WERI-Rb-1 (cell line): ENCODE measurements around the gene CALM1.

Experiments used
- DNase-seq: peaks from one replicate; pipeline ENCODE4 v3.0.0-alpha.2; 2020
- H3K27ac ChIP-seq: fragments of 250-450 bp; sonication (Bioruptor Pico); 2 replicates; pipeline ENCODE4 v1.5.1; 2020; ENCODE audit warnings: mild to moderate bottlenecking, moderate library complexity
- H3K27me3 ChIP-seq: fragments of 250-450 bp; sonication (Bioruptor Pico); 2 replicates; pipeline ENCODE4 v1.5.1; 2021; ENCODE audit warnings: mild to moderate bottlenecking, low read depth, moderate library complexity; ENCODE audit not compliant: insufficient read depth, severe bottlenecking
- H3K36me3 ChIP-seq: fragments of 250-450 bp; sonication (Bioruptor Pico); 2 replicates; pipeline ENCODE4 v1.5.1; 2020; ENCODE audit warnings: mild to moderate bottlenecking, moderate library complexity
- H3K4me3 ChIP-seq: 2 replicates; pipeline ENCODE4 v1.5.1; 2011; ENCODE audit warnings: low read depth, mild to moderate bottlenecking, control low read depth, low read length
- H3K9me3 ChIP-seq: fragments of 250-450 bp; sonication (Bioruptor Pico); 2 replicates; pipeline ENCODE4 v1.5.1; 2021; ENCODE audit warnings: mild to moderate bottlenecking, moderate library complexity; ENCODE audit not compliant: severe bottlenecking
- TF ChIP-seq, protein P1 (sequence below): IDR thresholded peaks from 2 replicates; pipeline ENCODE4 v1.5.1; 2011; ENCODE audit warnings: low read depth, mild to moderate bottlenecking, control low read depth, inconsistent platforms, low read length

CALM1 gene

DNA sequence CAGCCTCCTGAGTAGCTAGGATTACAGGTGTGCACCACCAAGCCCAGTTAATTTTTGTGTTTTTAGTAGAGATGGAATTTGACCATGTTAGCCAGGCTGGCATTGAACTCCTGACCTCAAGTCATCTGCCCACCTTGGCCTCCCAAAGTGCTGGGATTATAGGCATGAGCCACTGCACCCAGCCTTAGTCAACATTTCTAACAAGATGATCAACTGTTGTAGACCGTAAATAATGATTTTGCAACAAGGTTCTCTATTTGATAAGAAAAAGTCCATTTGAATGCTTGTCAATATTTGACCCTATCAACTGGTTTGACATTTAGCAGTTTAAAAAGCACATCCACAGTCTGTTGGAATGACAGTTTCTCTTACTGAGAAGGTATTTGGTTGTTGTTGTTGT, 39.9 kb upstream of the CALM1 start:
- Histone ChIP-seq H3K9me3 (no peaks in the 10 kb centered on the region), H3K27ac (no peak overlapping the region), H3K36me3 (no peaks in the 10 kb centered on the region), H3K27me3 (no peaks in the 10 kb centered on the region), H3K4me3 (no peak overlapping the region)
- DNase-seq: no peak
- TF ChIP-seq, protein P1, sequence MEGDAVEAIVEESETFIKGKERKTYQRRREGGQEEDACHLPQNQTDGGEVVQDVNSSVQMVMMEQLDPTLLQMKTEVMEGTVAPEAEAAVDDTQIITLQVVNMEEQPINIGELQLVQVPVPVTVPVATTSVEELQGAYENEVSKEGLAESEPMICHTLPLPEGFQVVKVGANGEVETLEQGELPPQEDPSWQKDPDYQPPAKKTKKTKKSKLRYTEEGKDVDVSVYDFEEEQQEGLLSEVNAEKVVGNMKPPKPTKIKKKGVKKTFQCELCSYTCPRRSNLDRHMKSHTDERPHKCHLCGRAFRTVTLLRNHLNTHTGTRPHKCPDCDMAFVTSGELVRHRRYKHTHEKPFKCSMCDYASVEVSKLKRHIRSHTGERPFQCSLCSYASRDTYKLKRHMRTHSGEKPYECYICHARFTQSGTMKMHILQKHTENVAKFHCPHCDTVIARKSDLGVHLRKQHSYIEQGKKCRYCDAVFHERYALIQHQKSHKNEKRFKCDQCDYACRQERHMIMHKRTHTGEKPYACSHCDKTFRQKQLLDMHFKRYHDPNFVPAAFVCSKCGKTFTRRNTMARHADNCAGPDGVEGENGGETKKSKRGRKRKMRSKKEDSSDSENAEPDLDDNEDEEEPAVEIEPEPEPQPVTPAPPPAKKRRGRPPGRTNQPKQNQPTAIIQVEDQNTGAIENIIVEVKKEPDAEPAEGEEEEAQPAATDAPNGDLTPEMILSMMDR: no peak

DNA sequence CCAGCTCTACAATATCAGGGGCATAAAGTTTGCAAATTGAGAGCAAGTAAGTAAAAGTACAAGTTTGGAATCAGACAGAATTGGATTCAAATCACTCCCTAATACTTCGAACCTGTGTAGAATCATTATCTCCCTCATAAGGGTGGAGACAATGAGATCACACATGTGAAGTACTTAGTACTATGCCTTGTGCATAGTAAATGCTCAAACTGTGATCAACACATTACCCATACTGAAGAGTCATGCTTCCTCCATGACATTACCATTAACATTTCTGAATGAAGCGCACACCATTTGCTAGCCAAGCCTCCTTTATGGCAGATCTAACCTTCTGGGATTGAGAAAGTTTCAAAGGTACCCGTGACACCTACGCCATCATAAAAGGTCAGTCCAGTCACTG, 38.5 kb upstream of the CALM1 start:
- DNase-seq: no peak
- no peak overlapping the region for H3K27ac ChIP-seq
- H3K9me3 ChIP-seq: no peaks in the 10 kb centered on the region
- H3K36me3 ChIP-seq: no peaks in the 10 kb centered on the region
- no peak overlapping the region for H3K4me3 ChIP-seq
- no peaks in the 10 kb centered on the region for H3K27me3 ChIP-seq
- TF ChIP-seq, protein P1: no peak

DNA sequence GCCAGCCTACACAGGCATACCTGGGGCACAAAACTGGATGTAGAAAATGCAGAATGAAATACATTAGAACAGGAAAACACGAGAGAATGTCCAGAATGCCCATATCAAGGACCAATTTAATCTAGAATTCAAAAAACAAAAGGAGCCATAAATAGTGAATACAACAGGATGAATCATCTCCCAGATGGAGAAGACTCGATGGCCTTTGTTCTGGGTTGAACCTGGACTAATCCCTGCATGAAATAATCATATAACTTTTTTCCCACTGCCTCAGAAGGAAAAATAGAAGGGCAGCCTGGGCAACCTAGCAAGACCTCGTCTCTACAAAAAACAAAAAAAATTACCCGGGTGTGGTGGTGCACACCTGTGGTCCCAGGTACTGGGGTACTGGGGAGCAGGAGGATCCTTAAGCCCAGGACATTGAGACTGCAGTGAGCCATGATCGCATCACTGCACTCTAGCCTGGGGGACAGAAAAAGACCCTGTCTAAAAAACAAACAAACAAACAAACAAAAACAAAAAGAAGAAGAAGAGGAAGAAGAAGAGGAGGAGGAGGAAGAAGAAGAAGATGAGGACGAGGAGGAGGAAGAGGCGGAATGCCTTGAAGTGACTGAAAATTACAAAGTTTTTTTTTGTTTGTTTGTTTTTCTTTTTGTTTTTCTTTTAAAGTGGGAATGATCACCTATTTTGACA, 34.8 kb upstream of the CALM1 start:
- Histone ChIP-seq H3K4me3 (no peak overlapping the region), H3K36me3 (no peaks in the 10 kb centered on the region), H3K27ac (no peak overlapping the region), H3K27me3 (no peaks in the 10 kb centered on the region), H3K9me3 (no peaks in the 10 kb centered on the region)
- TF ChIP-seq, protein P1: no peak
- no peak for DNase-seq

DNA sequence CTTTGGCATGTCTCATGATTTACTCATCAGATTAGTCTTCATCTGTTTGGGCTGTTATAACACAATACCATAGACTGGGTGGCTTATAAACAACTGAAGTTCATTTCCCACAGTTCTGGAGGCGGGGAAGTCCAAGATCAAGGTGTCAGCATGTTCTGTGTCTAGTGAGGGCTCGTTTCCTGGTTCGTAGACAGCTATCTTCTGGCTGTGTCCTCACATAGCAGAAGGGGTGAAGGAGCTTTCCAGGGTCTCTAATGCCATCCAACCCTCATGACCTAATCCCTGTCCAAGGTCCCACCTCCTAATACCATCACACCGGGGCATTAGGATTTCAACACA, 34.3 kb upstream of the CALM1 start:
- H3K27me3 ChIP-seq: no peaks in the 10 kb centered on the region
- TF ChIP-seq, protein P1: no peak
- H3K4me3 ChIP-seq: no peak overlapping the region
- no peak overlapping the region for H3K27ac ChIP-seq
- H3K9me3 ChIP-seq: no peaks in the 10 kb centered on the region
- no peak for DNase-seq
- H3K36me3 ChIP-seq: no peaks in the 10 kb centered on the region

- Histone ChIP-seq H3K27me3 (no peaks in the 10 kb centered on the region), H3K27ac (no peak overlapping the region), H3K36me3 (no peaks in the 10 kb centered on the region), H3K4me3 (no peak overlapping the region), H3K9me3 (no peaks in the 10 kb centered on the region)
- TF ChIP-seq, protein P1: no peak
- no peak for DNase-seq
These were observed 27.7 kb upstream of the CALM1 start for GRCh38 chr14:90368946-90369721.

- H3K9me3 ChIP-seq: no peaks in the 10 kb centered on the region
- H3K27ac ChIP-seq: no peak overlapping the region
- H3K27me3 ChIP-seq: no peaks in the 10 kb centered on the region
- H3K36me3 ChIP-seq: no peaks in the 10 kb centered on the region
- DNase-seq: no peak
- H3K4me3 ChIP-seq: no peak overlapping the region
- TF ChIP-seq, protein P1: no peak
These were observed 22.9 kb upstream of the CALM1 start for GRCh38 chr14:90373887-90374286.
